SK-N-SH (cell line): Measurements from ENCODE around the gene SLC35A2. TPM values are rescaled to one million over a fixed set of nuclear protein-coding genes. Genes with fewer than 3 reads are reported as not detected.

Experiments
- CTCF ChIA-PET: fragments of 300-600, 350-600 bp; formaldehyde crosslinking; extraction: SDS; loops from one replicate; lab custom pipeline; 2021; lab: Yijun Ruan, JAX
- POLR2A ChIA-PET: fragments of 350-600 bp; sonication (Branson Sonifier 250); formaldehyde crosslinking; extraction: SDS; loops from one replicate; lab custom pipeline; 2020; ENCODE audit warnings: antibody characterized with exemption, inconsistent platforms; lab: Yijun Ruan, JAX
- DNase-seq: peaks from one replicate; pipeline ENCODE4 v3.0.0; 2012
- H2AFZ ChIP-seq: fragments of 200-600 bp; sonication (generic); 2 replicates; pipeline ENCODE4 v1.8.1; 2016; ENCODE audit warnings: antibody characterized with exemption, mild to moderate bottlenecking, low read depth
- H3F3A ChIP-seq: fragments of 200-600 bp; sonication (generic); replicated peaks from 2 replicates; pipeline ENCODE3; 2016; ENCODE audit warnings: antibody characterized with exemption, mild to moderate bottlenecking; ENCODE audit not compliant: insufficient read depth
- H3K27ac ChIP-seq, 2 experiments: fragments of 200-500 bp in 1 of 2; fragments of 200-600 bp in 1 of 2; sonication (Bioruptor generic) in 1 of 2; sonication (generic), shearing (Covaris generic) in 1 of 2; 2 replicates each; pipeline versions ENCODE4 v1.5.1 to v1.6.1; 2014 to 2016; ENCODE audit warnings: low read depth in 2 of 2, inconsistent platforms in 1 of 2, low read length in 1 of 2, mild to moderate bottlenecking in 1 of 2, mixed read lengths in 1 of 2
- H3K27me3 ChIP-seq: fragments of 200-600 bp; sonication (generic), shearing (Covaris generic); 2 replicates; pipeline ENCODE4 v1.6.1; 2016; ENCODE audit warnings: mixed run types; ENCODE audit not compliant: insufficient read depth
- H3K36me3 ChIP-seq, 2 experiments: fragments of 200-500 bp in 1 of 2; fragments of 200-600 bp in 1 of 2; sonication (Bioruptor generic) in 1 of 2; sonication (generic) in 1 of 2; replicated peaks in 1 of 2; 2 replicates each; pipeline versions ENCODE3 to v1.5.1; 2014 to 2016; ENCODE audit warnings: low read length in 1 of 2, mild to moderate bottlenecking in 1 of 2; ENCODE audit not compliant: insufficient read depth in 2 of 2, control insufficient read depth in 1 of 2
- H3K4me1 ChIP-seq, 2 experiments: fragments of 200-500 bp in 1 of 2; fragments of 200-600 bp in 1 of 2; sonication (Bioruptor generic) in 1 of 2; sonication (generic), shearing (Covaris generic) in 1 of 2; 2 replicates each; pipeline versions ENCODE4 v1.5.1 to v1.6.1; 2014 to 2016; ENCODE audit warnings: low read depth in 1 of 2, low read length in 1 of 2, mixed run types in 1 of 2; ENCODE audit not compliant: insufficient read depth in 2 of 2, control insufficient read depth in 1 of 2
- H3K4me2 ChIP-seq: fragments of 200-600 bp; sonication (generic), shearing (Covaris generic); 2 replicates; pipeline ENCODE4 v1.6.1; 2017; ENCODE audit warnings: mixed run types
- H3K4me3 ChIP-seq, 2 experiments: fragments of 200-500 bp in 1 of 2; fragments of 200-600 bp in 1 of 2; sonication (Bioruptor generic) in 1 of 2; sonication (generic), shearing (Covaris generic) in 1 of 2; 2 replicates each; pipeline versions ENCODE4 v1.5.1 to v1.8.1; 2014 to 2016; ENCODE audit warnings: low read depth in 2 of 2, inconsistent platforms in 1 of 2, low read length in 1 of 2, mild to moderate bottlenecking in 1 of 2, mixed read lengths in 1 of 2, moderate library complexity in 1 of 2
- H3K79me2 ChIP-seq: fragments of 200-600 bp; sonication (generic); 2 replicates; pipeline ENCODE4 v1.8.1; 2017; ENCODE audit warnings: mild to moderate bottlenecking; ENCODE audit not compliant: insufficient read depth
- H3K9ac ChIP-seq: fragments of 200-600 bp; sonication (generic); 2 replicates; pipeline ENCODE4 v1.6.1; 2017; ENCODE audit warnings: mixed run types
- H3K9me2 ChIP-seq: fragments of 200-600 bp; sonication (generic); 2 replicates; pipeline ENCODE4 v1.6.1; 2017; ENCODE audit warnings: mixed run types
- H3K9me3 ChIP-seq: fragments of 200-600 bp; sonication (generic); 2 replicates; pipeline ENCODE4 v1.6.1; 2017; ENCODE audit warnings: mixed run types, mild to moderate bottlenecking, moderate library complexity
- H4K20me1 ChIP-seq: fragments of 200-600 bp; sonication (generic); 2 replicates; pipeline ENCODE4 v1.6.1; 2017; ENCODE audit warnings: mild to moderate bottlenecking, mixed run types; ENCODE audit not compliant: insufficient read depth
- CTCF ChIP-seq: fragments of 200-600 bp; sonication (generic); IDR thresholded peaks from 2 replicates; pipeline ENCODE4 v1.6.1; 2017; ENCODE audit warnings: antibody characterized with exemption, mild to moderate bottlenecking, moderate library complexity
- EP300 ChIP-seq, 2 experiments: IDR thresholded peaks; 2 replicates each; pipeline versions ENCODE4 v1.4.0 to v1.6.1; 2012; ENCODE audit warnings: borderline replicate concordance in 1 of 2, low read depth in 1 of 2, low read length in 1 of 2
- EZH2phosphoT487 ChIP-seq: fragments of 200-600 bp; sonication (generic); IDR thresholded peaks from 2 replicates; pipeline ENCODE4 v1.6.1; 2017; ENCODE audit warnings: low read depth, mixed run types, mild to moderate bottlenecking, antibody characterized with exemption, moderate library complexity, borderline replicate concordance
- FOSL2 ChIP-seq: IDR thresholded peaks from 2 replicates; pipeline ENCODE4 v1.4.0; 2012; ENCODE audit warnings: low read depth, mild to moderate bottlenecking, moderate library complexity, borderline replicate concordance
- FOXJ3 ChIP-seq: sonication (generic); formaldehyde crosslinking; IDR thresholded peaks from 2 replicates; pipeline ENCODE4 v1.5.1; 2020; ENCODE audit warnings: mild to moderate bottlenecking, missing genetic modification reagents
- FOXM1 ChIP-seq: IDR thresholded peaks from 2 replicates; pipeline ENCODE4 v1.4.0; 2012; ENCODE audit warnings: low read depth, mild to moderate bottlenecking
- GABPA ChIP-seq: IDR thresholded peaks from 2 replicates; pipeline ENCODE4 v1.4.0; 2012; ENCODE audit warnings: low read depth, mild to moderate bottlenecking
- IRF3 ChIP-seq: fragments of 150-350 bp; IDR thresholded peaks from 2 replicates; pipeline ENCODE4 v1.6.1; 2016; ENCODE audit warnings: mild to moderate bottlenecking, low read depth, low read length
- JUND ChIP-seq: IDR thresholded peaks from 2 replicates; pipeline ENCODE4 v1.4.0; 2012
- MAX ChIP-seq: IDR thresholded peaks from 2 replicates; pipeline ENCODE4 v1.4.0; 2012; ENCODE audit warnings: low read depth
- MEF2A ChIP-seq: IDR thresholded peaks from 2 replicates; pipeline ENCODE4 v1.4.0; 2012; ENCODE audit warnings: low read depth, borderline replicate concordance
- NRF1 ChIP-seq: IDR thresholded peaks from 2 replicates; pipeline ENCODE4 v1.6.1; 2012; ENCODE audit warnings: low read depth, mild to moderate bottlenecking, low read length
- PBX3 ChIP-seq: IDR thresholded peaks from 2 replicates; pipeline ENCODE4; 2012
- POLR2AphosphoS5 ChIP-seq: IDR thresholded peaks from 2 replicates; pipeline ENCODE4 v1.6.1; 2012; ENCODE audit warnings: low read depth, low read length
- RFX5 ChIP-seq: IDR thresholded peaks from 2 replicates; pipeline ENCODE4 v1.6.1; 2012; ENCODE audit warnings: mild to moderate bottlenecking, improper control_type of control experiment, low read length
- SIN3A ChIP-seq: IDR thresholded peaks from 2 replicates; pipeline ENCODE4 v1.6.1; 2012; ENCODE audit warnings: low read depth, mild to moderate bottlenecking, low read length, moderate library complexity, borderline replicate concordance
- SMC3 ChIP-seq: IDR thresholded peaks from 2 replicates; pipeline ENCODE4 v1.6.1; 2012; ENCODE audit warnings: low read depth, low read length, improper control_type of control experiment
- TAF1 ChIP-seq: IDR thresholded peaks from 2 replicates; pipeline ENCODE4 v1.6.1; 2012; ENCODE audit warnings: low read depth, mild to moderate bottlenecking, low read length, moderate library complexity, borderline replicate concordance
- TEAD4 ChIP-seq: IDR thresholded peaks from 2 replicates; pipeline ENCODE4 v1.4.0; 2012; ENCODE audit warnings: mild to moderate bottlenecking, borderline replicate concordance; ENCODE audit not compliant: insufficient read depth
- ZBTB33 ChIP-seq: IDR thresholded peaks from 2 replicates; pipeline ENCODE4 v1.4.0; 2012; ENCODE audit warnings: low read depth, borderline replicate concordance
- WGBS: methylation state at CpG from one replicate; pipeline ENCODE4 v1.1.6; 2017; ENCODE audit warnings: low lambda C conversion rate; 5-methylcytosine and 5-hydroxymethylcytosine counted together
- polyA plus RNA-seq, 3 experiments: library from polyadenylated mRNA; depleted of rRNA; stranded (reverse); fragments of >200 nt; gene quantifications; 2 replicates each; pipeline ENCODE4 v1.2.3, GENCODE V29; 2012

Gene SLC35A2
- polyA plus RNA-seq, 1 of the 3 experiments (the other 2 are of a cell fraction): 71.3 TPM

GRCh38 chrX:48902776-48903175 is 8.7 kb downstream of the SLC35A2 start:
- CTCF ChIA-PET: interaction anchor here (2.9 kb wide), 1 partner anchor 13 kb away, joined by 12 read pairs; no protein-coding TSS in a partner anchor
- POLR2A ChIA-PET: no interaction called here
- Histone ChIP-seq H4K20me1 (0 out of 2 replicates have a peak, but pooled peaks cover 5% of the 10 kb centered on the region), H3K9me3 (no peaks in the 10 kb centered on the region), H3K9me2 (no peaks in the 10 kb centered on the region), H3F3A (peaks cover 3% of the 10 kb centered on the region), H3K4me3 (no peak overlapping the region), H3K27ac (no peak overlapping the region), H3K4me2 (no peak overlapping the region), H3K79me2 (peaks cover 17% of the 10 kb centered on the region), H3K36me3 (peaks cover 4 to 38% of the 10 kb centered on the region in 2 experiments), H3K9ac (no peak overlapping the region), H3K27me3 (no peaks in the 10 kb centered on the region), H3K4me1 (no peaks in the 10 kb centered on the region; a peak in 1 of 4 replicates), H2AFZ (no peak overlapping the region)
- TF ChIP-seq FOXM1 (no peak), CTCF (no peak), GABPA (no peak), MAX (no peak)
- 99% methylated on average over 12 of the region's 14 CpGs for WGBS
- DNase-seq: no peak

GRCh38 chrX:48902135-48902534 is 9.3 kb downstream of the SLC35A2 start:
- H2AFZ ChIP-seq: no peak overlapping the region
- 97% methylated on average over 20 of the region's 20 CpGs for WGBS
- H3K9ac ChIP-seq: no peak overlapping the region
- no peak overlapping the region for H3K27ac ChIP-seq
- H3F3A ChIP-seq: peaks cover 3% of the 10 kb centered on the region
- ChIA-PET CTCF (interaction anchor here (2.9 kb wide), 1 partner anchor 13 kb away, joined by 12 read pairs; no protein-coding TSS in a partner anchor), POLR2A (no interaction called here)
- H3K4me1 ChIP-seq: no peaks in the 10 kb centered on the region; a peak in 1 of 4 replicates
- no peak overlapping the region for H3K4me2 ChIP-seq
- H4K20me1 ChIP-seq: 0 out of 2 replicates have a peak, but pooled peaks cover 5% of the 10 kb centered on the region
- H3K27me3 ChIP-seq: no peaks in the 10 kb centered on the region
- H3K36me3 ChIP-seq: peaks cover 4 to 38% of the 10 kb centered on the region in 2 experiments
- H3K9me3 ChIP-seq: no peaks in the 10 kb centered on the region
- H3K79me2 ChIP-seq: peaks cover 12% of the 10 kb centered on the region
- no peak overlapping the region for H3K4me3 ChIP-seq
- no peak for DNase-seq
- no peaks in the 10 kb centered on the region for H3K9me2 ChIP-seq
- TF ChIP-seq SIN3A (no peak), NRF1 (no peak), FOSL2 (no peak), SMC3 (no peak), EZH2phosphoT487 (no peak), GABPA (no peak), FOXJ3 (CRISPR knock-in tag) (no peak), POLR2AphosphoS5 (no peak; the same call in 1 of the 2 replicates), MAX (no peak), PBX3 (no peak), FOXM1 (no peak), EP300 (IDR thresholded peaks at IDR 0.05; ENCODE audit: borderline replicate concordance in 1 of 2, low read depth in 1 of 2, low read length in 1 of 2) (no peak), ZBTB33 (no peak), TAF1 (no peak), MEF2A (no peak), IRF3 (no peak), JUND (no peak), RFX5 (no peak), TEAD4 (no peak)
